GM12878 (cell line): ENCODE results near the gene SPAG6. TPM values are rescaled to one million over a fixed set of nuclear protein-coding genes. Genes with fewer than 3 reads are reported as not detected.

Experiments
- CREM ChIP-seq: IDR thresholded peaks from 2 replicates; pipeline ENCODE4 v1.6.1; 2014; ENCODE audit warnings: antibody characterized with exemption, low read depth
- EED ChIP-seq: sonication (generic); IDR thresholded peaks from 2 replicates; pipeline ENCODE4 v1.6.1; 2016; ENCODE audit warnings: antibody characterized with exemption, low read depth
- ETV6 ChIP-seq, 2 experiments: fragments of 450-650 bp in 1 of 2; IDR thresholded peaks in 1 of 2; conservative IDR thresholded peaks in 1 of 2; 2 replicates each; pipeline ENCODE4 v1.6.1; 2014; ENCODE audit warnings: antibody characterized with exemption in 1 of 2, borderline replicate concordance in 1 of 2, low read depth in 1 of 2, mild to moderate bottlenecking in 1 of 2, moderate library complexity in 1 of 2
- EZH2 ChIP-seq: IDR thresholded peaks from 2 replicates; pipeline ENCODE4 v1.6.1; 2012; ENCODE audit warnings: low read depth, mild to moderate bottlenecking, control low read depth, inconsistent platforms, low read length, borderline replicate concordance; ENCODE audit not compliant: control insufficient read depth
- IKZF2 ChIP-seq, 2 experiments: fragments of 450-650 bp; IDR thresholded peaks; 2 replicates each; pipeline ENCODE4 v1.6.1; 2017; ENCODE audit warnings: mild to moderate bottlenecking in 2 of 2, moderate library complexity in 2 of 2
- JUNB ChIP-seq: IDR thresholded peaks from 2 replicates; pipeline ENCODE4 v1.6.1; 2016; ENCODE audit warnings: antibody characterized with exemption, mild to moderate bottlenecking
- MXI1 ChIP-seq: fragments of 150-350 bp; IDR thresholded peaks from 2 replicates; pipeline ENCODE4 v1.6.1; 2011; ENCODE audit warnings: low read depth, mild to moderate bottlenecking, inconsistent platforms, low read length, improper control_type of control experiment
- NBN ChIP-seq: fragments of 450-650 bp; IDR thresholded peaks from 2 replicates; pipeline ENCODE4 v1.6.1; 2016
- NR2C2 ChIP-seq: IDR thresholded peaks from 2 replicates; pipeline ENCODE4 v1.6.1; 2011; ENCODE audit warnings: borderline replicate concordance, low read depth; ENCODE audit not compliant: control insufficient read depth, insufficient read length
- RAD21 ChIP-seq: IDR thresholded peaks from 2 replicates; pipeline ENCODE4 v1.6.1; 2011; ENCODE audit warnings: mild to moderate bottlenecking, low read depth, low read length, moderate library complexity; ENCODE audit not compliant: insufficient read depth
- RB1 ChIP-seq: fragments of 450-650 bp; formaldehyde crosslinking; IDR thresholded peaks from 2 replicates; pipeline ENCODE4 v1.6.1; 2017; ENCODE audit warnings: mild to moderate bottlenecking, borderline replicate concordance
- RUNX3 ChIP-seq: IDR thresholded peaks from 2 replicates; pipeline ENCODE4 v1.6.1; 2012; ENCODE audit warnings: low read length, inconsistent platforms
- SIN3A ChIP-seq: IDR thresholded peaks from 2 replicates; pipeline ENCODE4 v1.6.1; 2012; ENCODE audit warnings: low read depth, low read length, improper control_type of control experiment
- SP1 ChIP-seq: IDR thresholded peaks from one replicate; pipeline ENCODE4 v1.6.1; 2011; ENCODE audit warnings: low read depth, low read length
- SREBF2 ChIP-seq: IDR thresholded peaks from 2 replicates; pipeline ENCODE4 v1.6.1; 2012; ENCODE audit warnings: mild to moderate bottlenecking, low read length
- STAT3 ChIP-seq: IDR thresholded peaks from 2 replicates; pipeline ENCODE4 v1.6.1; 2011; ENCODE audit warnings: low read depth, low read length, improper control_type of control experiment
- TARDBP ChIP-seq: IDR thresholded peaks from 2 replicates; pipeline ENCODE4 v1.6.1; 2016; ENCODE audit warnings: borderline replicate concordance
- TCF12 ChIP-seq: IDR thresholded peaks from 2 replicates; pipeline ENCODE4 v1.6.1; 2011; ENCODE audit warnings: low read depth, mild to moderate bottlenecking, low read length
- TCF7 ChIP-seq: IDR thresholded peaks from 2 replicates; pipeline ENCODE4 v1.6.1; 2014; ENCODE audit warnings: antibody characterized with exemption, borderline replicate concordance
- ZBED1 ChIP-seq: IDR thresholded peaks from 2 replicates; pipeline ENCODE4 v1.6.1; 2016; ENCODE audit warnings: borderline replicate concordance
- polyA plus RNA-seq, 11 experiments: library from polyadenylated mRNA; depleted of rRNA in 4 of 11; unstranded in 6 of 11; stranded (reverse) in 5 of 11; fragments of >200 nt; fragmentation: Nextera tagmentation in 4 of 11; fragmentation: Illumina TruSeq in 1 of 11; extraction: Ambion mirVana in 4 of 11; extraction: Trizol in 1 of 11; gene quantifications; 1 replicate in 1 of 11; 2 replicates in 10 of 11; pipeline versions ENCODE4 v1.2.1 to v1.2.3, GENCODE V29; 2011 to 2016; ENCODE audit warnings: inconsistent platforms in 2 of 11, missing spikeins in 2 of 11, low read depth in 1 of 11
- total RNA-seq, 4 experiments: library from RNA; depleted of rRNA in 3 of 4; stranded (reverse); fragments of >200 nt in 3 of 4; fragmentation: Illumina TruSeq in 1 of 4; extraction: Trizol in 1 of 4; gene quantifications; 2 replicates each; pipeline versions ENCODE4 v1.2.1 to v1.2.3, GENCODE V29; 2013 to 2021
- TF ChIP-seq, protein P1 (sequence below): fragments of 450-650 bp; formaldehyde crosslinking; IDR thresholded peaks from 2 replicates; pipeline ENCODE4 v1.4.0; 2020; ENCODE audit warnings: mild to moderate bottlenecking, moderate library complexity
- TF ChIP-seq, protein P2 (sequence below): fragments of 450-650 bp; IDR thresholded peaks from 2 replicates; pipeline ENCODE4 v1.6.1; 2017; ENCODE audit warnings: low read depth, mild to moderate bottlenecking, moderate library complexity

Gene SPAG6
- total and polyA plus RNA-seq, 10 of the 15 experiments (the other 5 are each of a cell fraction or from before 2014, with no cell fraction given) = 0.13 to 0.99 (median 0.40) TPM; not detected in 1

DNA sequence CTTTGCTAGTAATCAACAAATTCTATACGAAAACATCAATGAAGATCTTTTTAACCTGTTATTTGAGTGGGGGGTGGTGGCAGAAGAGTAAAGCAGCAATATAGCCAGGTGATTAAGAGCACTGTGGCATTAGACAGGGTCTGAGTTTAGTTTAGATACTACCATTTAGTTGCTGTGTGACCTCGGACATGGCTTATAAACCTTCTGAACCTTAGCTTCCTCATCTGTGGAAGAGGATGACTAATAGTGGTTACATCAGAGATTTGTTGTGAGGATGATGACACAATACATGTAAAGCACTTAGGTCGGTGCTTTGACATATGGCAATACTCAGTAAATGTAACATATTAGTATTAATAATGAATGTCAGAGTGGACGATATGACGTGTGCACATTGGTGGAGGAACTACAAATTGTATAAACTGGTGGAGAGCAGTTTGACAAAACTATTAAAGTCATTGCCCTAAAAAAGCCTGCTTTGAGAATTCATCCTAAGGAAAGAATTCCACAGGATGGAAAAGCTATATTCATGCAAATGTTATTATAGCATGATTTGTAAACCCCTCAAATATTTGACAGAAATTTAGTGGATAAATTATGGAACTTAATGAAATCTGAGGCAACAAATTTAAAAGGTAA is 24.3 kb downstream of the SPAG6 start (continued):
- TF ChIP-seq TARDBP (no peak), TCF7 (no peak), CREM (peak; percentile 85), RB1 (no peak), JUNB (peak; percentile 31), RUNX3 (peak; percentile 54), EED (no peak), SP1 (no peak), NBN (no peak), ETV6 (conservative IDR thresholded peaks at IDR 0.05 in 1 of 2, IDR thresholded peaks at IDR 0.05 in 1 of 2; ENCODE audit: borderline replicate concordance in 1 of 2, low read depth in 1 of 2) (no peak), NR2C2 (no peak), STAT3 (no peak), MXI1 (no peak), ZBED1 (peak; percentile 66; the same call in 1 of the 2 replicates), SREBF2 (no peak), EZH2 (no peak), SIN3A (no peak), TCF12 (no peak), IKZF2 (IDR thresholded peaks at IDR 0.05) (peak in 1 of 2 experiments; percentile 8; a peak in 1 of 4 replicates), RAD21 (no peak)
- TF ChIP-seq, protein P1, sequence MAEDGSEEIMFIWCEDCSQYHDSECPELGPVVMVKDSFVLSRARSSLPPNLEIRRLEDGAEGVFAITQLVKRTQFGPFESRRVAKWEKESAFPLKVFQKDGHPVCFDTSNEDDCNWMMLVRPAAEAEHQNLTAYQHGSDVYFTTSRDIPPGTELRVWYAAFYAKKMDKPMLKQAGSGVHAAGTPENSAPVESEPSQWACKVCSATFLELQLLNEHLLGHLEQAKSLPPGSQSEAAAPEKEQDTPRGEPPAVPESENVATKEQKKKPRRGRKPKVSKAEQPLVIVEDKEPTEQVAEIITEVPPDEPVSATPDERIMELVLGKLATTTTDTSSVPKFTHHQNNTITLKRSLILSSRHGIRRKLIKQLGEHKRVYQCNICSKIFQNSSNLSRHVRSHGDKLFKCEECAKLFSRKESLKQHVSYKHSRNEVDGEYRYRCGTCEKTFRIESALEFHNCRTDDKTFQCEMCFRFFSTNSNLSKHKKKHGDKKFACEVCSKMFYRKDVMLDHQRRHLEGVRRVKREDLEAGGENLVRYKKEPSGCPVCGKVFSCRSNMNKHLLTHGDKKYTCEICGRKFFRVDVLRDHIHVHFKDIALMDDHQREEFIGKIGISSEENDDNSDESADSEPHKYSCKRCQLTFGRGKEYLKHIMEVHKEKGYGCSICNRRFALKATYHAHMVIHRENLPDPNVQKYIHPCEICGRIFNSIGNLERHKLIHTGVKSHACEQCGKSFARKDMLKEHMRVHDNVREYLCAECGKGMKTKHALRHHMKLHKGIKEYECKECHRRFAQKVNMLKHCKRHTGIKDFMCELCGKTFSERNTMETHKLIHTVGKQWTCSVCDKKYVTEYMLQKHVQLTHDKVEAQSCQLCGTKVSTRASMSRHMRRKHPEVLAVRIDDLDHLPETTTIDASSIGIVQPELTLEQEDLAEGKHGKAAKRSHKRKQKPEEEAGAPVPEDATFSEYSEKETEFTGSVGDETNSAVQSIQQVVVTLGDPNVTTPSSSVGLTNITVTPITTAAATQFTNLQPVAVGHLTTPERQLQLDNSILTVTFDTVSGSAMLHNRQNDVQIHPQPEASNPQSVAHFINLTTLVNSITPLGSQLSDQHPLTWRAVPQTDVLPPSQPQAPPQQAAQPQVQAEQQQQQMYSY = no peak
- TF ChIP-seq, protein P2, sequence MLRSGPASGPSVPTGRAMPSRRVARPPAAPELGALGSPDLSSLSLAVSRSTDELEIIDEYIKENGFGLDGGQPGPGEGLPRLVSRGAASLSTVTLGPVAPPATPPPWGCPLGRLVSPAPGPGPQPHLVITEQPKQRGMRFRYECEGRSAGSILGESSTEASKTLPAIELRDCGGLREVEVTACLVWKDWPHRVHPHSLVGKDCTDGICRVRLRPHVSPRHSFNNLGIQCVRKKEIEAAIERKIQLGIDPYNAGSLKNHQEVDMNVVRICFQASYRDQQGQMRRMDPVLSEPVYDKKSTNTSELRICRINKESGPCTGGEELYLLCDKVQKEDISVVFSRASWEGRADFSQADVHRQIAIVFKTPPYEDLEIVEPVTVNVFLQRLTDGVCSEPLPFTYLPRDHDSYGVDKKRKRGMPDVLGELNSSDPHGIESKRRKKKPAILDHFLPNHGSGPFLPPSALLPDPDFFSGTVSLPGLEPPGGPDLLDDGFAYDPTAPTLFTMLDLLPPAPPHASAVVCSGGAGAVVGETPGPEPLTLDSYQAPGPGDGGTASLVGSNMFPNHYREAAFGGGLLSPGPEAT = no peak
